Stimulated activated CD8-positive, alpha-beta memory T cell treated with anti-CD3 and anti-CD28 coated beads, Interleukin-15, amount 100 ng/mL, for 48 hours (primary cell): ENCODE data around the gene MPV17.

Experiments used
- DNase-seq, 2 donors: peaks; one replicate each; pipeline ENCODE4 v3.0.0-alpha.2; 2020; ENCODE audit warnings: low read depth in 2 of 2

The MPV17 gene

DNA sequence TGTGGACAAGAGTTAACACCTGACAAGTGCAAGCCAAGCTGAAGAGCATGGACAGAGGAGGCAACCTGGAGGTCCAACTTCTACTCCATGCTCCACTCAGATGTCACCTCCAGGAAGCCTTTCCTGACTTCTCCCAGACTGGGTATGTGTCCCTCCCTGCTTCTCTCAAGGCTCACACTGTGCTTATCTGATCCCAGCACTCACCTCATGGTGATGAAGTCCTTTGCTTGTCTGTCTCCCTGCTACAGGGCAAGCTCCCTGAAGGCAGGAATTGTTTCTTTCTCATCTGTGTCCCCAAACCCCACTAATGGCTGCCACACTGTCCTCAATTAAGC lies 57.4 kb downstream of the MPV17 start:
- DNase-seq, result no peak

- DNase-seq, result peak; percentile 39 to 61
Observed at GRCh38 chr2:27264753-27265535, 58.0 kb downstream of the MPV17 start.

GRCh38 chr2:27264253-27264752 lies 58.6 kb downstream of the MPV17 start:
- no peak for DNase-seq

DNA sequence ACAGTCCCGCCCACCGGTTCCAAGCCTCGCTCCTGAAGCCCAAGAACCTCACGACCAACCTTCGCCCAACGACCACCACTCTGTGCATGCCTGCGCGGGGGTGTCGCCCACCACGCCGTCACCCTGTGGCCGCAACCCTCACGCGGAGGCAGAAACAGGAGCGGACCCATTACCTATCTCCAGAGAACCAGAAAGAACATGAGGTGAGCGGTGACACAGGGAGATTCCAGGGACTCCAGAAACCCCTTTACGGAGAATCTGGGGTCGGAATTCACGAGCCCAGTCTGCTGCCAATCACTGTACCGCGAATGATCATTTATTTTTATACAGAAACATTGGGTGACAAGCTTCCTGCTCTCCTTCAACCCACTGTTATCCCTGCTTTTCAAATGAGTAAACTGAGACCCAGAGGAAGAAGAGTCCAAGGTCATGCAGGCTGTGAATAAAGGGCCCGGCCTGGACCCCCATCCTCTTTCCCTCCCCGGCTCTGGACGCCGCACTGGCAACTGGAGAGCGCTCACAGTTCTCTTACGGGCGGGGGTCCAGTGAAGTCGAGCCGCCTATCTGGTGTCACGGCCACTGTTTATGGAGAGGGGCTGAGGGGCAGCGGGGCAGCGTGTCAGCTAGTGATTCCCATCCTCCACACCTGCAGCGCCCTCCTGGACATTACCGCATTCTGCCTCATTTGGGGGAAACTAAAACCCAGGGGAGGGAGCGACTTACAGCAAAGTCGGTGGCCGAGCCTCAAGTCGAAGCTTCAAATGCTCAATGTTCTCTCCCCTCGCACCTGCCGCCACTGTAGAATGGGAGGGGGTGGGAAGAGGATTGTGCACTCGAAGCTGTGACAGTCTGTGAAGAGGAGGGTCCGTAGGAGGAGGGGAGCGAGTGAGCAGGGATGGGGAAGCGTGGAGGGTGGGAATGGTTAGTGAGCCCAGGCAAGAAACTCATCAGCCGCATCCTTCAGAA lies 59.3 kb downstream of the MPV17 start:
- no peak for DNase-seq

GRCh38 chr2:27262379-27263286 lies 60.3 kb downstream of the MPV17 start, which contains the start of gene SLC30A3:
Gene SLC30A3, minus strand, starts transcription at chr2:27263047. Its CDS starts 141 bp downstream, at chr2:27262906.
- DNase-seq, result peak; percentile 49 to 63

- DNase-seq, result no peak
Observed at GRCh38 chr2:27261926-27262298, 61.0 kb downstream of the MPV17 start.

GRCh38 chr2:27261241-27261925 lies 61.5 kb downstream of the MPV17 start:
- no peak for DNase-seq
